ENCODE data around the gene PDIA6.

PDIA6 gene

DNA sequence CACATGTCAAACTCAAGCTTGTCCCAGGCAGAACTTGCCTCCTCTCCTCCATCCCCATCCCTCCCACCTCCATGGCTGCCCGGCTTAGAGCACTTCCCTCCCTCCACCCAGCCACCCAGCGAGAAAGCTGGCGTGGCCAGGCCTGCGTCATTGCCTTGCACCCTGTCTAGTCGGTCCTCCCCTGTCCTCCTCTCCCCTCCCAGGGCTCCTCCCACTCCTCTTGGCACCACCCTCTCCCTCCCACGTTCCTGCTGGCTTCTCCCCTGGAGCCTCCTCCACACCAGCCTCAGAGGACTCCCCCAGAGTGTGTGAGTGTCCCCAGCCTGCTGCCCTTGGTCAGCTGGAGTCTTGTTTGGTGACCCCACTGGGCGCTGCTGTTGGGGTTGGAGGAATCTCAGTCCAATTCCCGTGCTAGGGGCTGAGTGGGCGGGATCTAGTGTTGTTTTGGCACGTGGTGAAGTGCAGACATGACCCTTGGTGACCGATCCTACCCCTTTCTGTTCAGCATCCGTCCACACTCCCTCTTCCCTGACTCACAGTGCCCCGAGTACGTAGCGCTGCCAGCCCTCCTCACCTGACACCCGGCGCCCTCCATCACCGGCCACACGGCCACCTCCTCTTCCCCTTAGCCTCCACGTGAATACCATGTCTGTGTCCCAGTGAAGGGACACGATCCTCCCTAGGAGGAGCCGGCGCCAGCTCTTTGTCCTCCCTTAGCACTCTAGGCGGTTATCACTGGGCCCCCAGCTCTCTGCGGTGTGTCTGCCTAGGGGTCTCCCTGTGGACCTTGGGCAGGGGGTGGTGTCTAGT is 49.7 kb downstream of the PDIA6 start:
- no peak for DNase-seq

DNA sequence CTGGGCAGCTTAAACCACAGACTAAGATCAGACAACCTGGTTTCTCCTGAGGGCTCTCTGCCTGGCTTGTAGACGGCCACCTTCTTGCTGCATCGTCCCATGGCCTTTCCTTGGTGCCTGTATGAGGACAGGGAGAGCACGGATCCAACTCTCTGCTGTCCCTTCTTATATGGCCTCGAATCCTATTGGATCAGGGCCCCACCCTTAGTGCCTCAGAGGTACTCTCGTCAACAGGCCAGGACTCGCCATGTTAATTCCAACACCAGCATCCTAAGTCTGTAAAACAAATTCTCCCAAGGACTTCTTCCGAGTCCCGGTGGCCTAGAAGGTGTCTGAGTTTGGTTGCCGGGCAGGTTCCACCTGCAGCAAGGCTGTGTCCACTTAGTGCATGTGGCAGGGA is 51.0 kb downstream of the PDIA6 start:
- no peak for DNase-seq

DNA sequence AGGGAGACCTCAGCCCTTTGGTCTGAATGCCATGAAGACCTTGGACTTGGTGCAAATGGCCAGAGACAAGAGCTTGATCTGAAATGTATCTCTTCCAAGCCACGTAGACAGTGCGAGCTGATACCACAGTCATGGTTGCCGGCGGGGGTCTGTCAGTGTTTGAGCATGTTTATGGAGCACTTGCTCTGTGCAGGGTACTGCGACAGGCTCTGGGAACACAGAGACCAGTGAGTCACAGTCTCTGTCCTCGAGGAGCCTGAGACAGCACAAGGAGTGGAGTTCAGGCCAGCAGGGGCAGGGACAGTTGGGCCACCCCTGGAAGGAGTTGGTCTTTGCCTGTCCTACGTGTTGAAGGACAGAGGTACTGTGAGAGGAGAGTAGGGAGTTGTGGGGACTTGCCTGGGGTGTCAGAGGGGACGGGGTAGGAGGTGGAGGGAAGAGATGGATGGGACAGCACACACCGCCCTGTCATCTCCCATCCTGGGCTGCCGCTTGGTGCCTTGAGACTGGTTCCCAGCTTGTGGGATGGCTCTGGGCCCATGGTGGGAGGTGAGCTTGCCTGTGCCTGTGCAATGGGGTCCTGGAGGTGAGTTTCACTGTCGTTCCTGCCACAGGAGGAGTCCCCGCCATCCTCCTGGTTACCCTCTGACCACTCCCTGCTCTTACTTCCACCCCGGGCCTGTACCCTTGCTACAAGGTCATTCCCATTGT is 51.6 kb downstream of the PDIA6 start:
- no peak for DNase-seq

DNA sequence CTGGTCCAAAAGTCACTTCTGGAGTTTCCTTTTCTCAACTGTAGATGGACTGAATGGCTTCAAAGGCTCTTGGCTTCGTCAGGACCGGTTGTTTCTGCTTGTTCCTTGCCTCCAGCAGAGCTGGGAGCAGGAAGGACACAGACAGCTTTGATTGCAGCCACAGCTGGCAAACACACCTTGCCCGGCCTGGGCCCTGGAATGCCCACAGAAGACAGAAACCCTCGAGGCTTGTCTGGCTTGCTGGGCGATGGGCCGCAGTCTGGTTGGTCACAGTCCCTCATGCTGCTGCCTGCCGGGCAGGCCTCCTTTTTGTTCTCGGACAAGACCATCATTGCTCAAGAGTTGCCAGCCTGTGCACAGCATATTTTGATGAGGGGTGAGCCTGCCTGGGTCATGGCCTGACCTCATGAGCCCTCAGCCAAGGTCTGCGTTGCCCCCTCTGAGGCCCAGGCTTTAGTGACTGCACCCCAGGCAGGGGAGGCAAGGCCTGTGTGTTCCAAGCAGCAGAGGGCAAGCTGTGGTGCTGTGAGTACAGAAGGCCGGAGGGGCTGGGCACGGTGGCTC is 53.4 kb downstream of the PDIA6 start:
- DNase-seq = no peak

DNA sequence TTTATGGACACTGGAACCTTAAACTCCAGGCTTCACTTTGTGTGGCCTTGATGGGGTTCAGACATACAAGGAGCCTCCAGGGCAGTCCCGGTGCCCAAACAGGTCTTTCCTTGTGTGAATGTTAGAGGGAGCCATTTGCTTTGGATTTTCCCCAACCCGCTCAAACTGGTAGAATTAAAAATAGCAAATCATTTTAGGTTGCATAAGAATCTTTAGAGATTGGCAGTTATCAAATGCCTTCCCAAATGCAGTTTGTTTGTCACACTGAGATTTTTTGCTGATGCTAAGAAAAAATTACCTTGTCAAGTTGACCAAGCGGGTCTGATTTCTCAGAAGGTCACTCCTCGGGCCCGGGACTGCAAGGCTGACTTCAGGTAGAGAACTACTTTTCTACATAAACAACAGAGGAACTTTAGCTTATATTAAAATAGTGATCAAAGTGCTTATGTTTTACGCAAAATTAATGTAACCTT is 54.7 kb downstream of the PDIA6 start:
- DNase-seq = no peak

DNA sequence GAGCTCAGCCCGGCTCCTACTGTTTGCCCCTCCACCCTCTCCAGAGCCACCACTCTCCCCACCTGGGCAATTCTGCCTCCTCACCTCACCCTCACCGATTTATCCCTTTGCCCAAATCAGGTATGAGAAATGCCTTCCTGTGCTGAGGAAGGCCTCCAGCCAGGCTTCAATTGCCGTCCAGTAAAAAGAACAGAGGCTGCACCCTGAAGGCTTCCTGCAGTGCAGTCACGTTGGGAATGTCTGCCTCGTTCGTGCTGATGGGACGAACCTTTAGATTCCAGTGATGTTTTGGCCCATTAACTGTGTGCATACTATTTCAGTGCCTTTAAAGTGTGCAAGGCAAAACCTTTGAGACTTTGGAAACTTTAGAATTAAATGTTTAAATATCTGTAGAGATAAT is 57.0 kb downstream of the PDIA6 start:
- DNase-seq = no peak

DNA sequence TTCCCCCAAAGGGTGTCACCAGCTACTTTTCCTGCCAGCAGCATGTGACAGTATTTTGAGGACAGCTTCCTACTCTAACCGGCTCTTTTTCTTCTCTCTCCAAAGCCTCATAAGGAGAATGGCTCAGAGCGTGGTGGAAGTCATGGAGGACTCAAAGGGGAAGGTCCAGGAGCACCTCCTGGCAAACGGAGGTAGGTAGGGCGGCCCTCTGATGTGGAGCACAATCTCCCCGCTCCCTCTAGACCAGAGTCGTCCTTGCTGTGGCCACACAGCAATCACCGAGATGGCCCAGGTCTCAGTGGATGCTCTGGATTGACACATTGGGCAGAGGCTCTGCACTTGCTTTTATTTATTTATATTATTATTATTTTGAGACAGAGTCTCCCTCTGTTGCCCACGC is 58.7 kb downstream of the PDIA6 start:
- no peak for DNase-seq

DNA sequence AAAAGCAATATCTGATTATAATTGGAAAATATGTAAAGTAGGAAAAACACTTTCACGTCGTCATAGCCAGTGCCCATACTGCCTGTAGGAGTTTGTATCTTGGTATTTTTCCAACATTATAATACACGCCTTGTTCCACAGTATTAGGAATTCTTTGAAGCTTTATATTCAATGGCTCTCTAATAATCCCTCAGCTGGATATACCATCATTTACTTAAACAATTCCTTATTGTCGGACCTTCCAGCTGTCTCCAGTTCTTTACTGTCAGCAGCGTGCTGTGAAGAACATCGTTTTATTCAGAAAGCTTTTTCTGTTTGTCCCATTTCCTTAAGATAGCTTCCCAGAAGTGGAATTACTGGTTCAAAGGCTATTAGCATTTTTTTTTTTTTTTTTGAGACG is 59.4 kb downstream of the PDIA6 start:
- no peak for DNase-seq

DNA sequence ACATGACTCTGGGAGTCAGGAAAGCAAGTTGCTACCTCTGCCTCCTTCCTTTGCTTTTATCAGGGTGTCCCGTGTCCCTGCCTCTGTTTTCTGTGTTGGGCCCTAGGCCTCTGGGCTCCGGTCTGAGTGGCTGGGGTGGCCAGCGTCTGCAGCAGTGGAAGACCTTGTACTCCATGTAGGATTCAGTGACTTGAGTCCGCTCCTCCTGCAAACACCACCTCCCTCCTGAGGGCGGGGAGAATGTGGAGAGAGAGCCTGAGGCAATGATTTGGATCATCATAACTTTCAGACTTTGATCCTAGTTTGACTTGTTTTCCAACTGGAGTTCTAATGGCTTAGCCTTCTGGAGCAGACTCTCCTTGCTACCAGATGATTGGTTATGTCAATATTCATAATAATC is 60.3 kb downstream of the PDIA6 start:
- no peak for DNase-seq

DNA sequence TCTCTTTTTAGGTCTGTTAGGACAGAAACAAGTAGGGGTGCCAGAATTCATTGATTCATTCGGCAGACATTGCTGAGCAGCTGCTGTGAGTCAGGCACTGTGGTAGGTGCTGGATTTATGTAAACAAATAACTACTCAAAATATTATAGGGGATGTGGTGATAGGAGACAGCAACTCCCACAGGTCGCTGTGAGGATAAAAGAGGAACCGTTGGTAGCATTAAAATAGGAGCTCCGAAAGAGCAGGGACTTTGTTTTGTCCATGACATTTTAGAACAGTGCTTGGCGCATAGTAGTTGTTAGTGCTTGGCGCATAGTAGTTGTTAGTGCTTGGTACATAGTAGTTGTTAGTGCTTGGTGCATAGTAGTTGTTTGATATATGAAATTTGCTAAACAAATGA is 62.0 kb downstream of the PDIA6 start:
- DNase-seq = peak; percentile 71 to 79

DNA sequence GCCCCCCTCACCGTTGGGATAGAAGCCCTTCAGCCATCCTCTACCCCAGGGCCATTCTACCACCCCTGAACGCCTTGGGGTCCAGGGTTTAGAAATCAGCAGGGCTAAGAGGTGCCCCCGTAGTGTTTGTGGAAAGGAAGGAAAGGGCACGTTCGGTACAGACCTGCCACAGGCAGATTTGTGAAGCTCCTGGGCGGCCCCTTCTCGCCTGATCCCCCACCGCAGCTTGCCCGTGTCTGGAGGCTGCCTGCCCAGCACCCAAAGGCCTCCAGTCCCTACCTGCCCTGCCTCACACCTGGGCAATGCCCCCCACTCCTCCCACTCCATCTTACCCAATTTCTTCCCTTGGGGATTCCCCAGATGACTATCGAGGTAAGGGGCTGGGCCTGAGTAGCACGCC is 69.9 kb downstream of the PDIA6 start:
- DNase-seq = no peak

DNA sequence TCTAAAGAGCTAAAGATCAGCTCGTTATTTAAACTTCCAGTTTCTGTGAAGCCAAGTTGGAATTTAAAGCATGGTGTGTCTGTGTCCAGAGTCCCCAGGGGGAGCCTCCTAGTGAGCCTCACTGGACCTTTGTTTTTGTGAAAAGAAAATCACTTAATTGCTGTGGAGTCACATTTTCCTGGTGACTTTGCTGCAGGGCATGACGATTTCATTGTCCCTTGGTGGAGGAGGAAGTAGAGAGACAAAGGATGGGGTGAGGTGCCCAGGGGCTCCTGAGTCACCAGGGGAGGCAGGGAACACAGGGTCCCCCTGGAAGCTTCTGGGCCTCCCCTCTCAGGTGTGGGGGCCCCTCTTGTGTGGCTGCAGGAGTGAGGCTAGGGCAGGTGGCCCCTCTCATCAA is 71.4 kb downstream of the PDIA6 start:
- DNase-seq = no peak

DNA sequence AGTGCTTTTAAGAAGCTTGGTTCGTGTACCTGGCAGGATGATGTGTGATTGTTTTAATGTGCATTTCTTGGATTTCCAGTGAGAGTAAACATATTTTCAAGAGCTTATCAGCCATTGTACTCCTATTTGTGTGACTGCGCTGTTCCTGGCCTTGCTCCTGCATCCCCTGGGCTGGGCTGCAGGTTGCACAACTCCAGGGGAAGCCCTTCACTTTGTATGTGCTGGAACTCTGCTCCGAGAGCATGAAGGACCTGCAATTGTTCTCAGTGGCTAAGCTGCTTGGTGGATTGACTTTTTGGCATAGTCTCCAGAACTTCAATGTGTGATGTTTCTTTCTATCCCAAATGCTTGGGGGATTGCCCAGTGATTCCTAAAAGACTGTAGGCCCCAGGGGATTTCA is 72.4 kb downstream of the PDIA6 start:
- no peak for DNase-seq

DNA sequence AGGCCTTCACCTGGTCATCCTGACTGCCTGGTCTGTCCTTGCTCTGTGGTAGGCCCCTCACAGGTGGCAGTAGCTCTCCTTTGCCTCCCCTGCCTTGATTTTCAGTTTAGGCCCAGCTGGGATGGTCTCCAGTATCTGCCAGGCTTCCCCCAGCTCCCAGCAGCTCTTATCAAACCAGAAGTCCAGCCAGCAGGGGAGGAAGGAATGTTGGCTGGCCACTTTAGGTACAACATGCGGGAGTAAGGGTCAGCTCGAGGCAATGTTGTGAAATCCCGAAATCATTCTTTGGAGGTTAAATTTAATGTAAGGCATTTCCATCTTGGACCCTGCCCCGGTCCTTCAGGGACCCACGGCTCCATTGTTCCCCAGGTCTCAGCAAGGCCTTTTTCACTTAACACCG is 74.4 kb downstream of the PDIA6 start:
- DNase-seq = no peak

DNA sequence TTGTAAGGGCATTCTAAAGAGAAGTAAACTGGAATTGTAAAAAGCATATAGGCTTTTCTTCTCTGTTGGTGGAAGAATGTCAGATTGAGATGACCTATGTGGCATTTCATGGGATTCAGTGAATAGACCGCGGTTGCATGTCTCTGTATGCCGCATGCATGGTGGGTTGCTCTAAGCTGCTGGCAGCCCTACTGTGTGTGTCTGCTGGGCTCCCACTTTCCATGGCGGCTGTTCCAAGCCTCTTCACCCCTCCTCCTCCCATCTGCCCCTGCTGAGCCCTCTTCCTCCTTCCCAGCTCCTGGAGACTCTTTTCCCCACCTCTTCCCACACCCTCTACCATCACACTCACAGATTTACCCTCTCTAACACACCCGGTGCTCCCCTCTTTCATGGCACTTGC is 78.6 kb downstream of the PDIA6 start:
- DNase-seq = no peak

DNA sequence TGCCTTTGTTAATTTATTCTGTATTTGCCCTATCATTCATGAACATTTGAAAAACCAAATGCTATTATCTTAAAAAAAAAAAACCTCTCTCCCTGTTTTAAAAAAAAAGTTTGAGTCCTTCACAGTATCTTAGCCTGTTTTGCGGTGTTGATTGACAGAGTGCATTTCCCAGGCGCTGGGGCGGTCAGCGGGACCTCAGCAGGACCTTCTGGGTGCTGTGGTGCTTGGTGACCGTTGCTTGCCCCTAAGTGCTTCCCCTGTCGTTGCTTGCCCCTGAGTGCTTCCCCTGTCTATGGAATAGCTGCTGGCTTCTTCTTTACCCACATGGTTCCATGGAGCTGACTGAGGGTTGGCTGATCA is 79.0 kb downstream of the PDIA6 start:
- no peak for DNase-seq

Measured in Kasumi-1 (cell line).